Osteoblast (primary cell): ENCODE results near the gene KAZN. TPM values are rescaled to one million over a fixed set of nuclear protein-coding genes. Genes with fewer than 3 reads are reported as not detected.

ENCODE experiments used
- DNase-seq: peaks from one replicate; pipeline ENCODE4 v3.0.0; 2011; ENCODE audit warnings: low spot score, mixed read lengths; ENCODE audit not compliant: insufficient read length; ENCODE audit errors: missing footprints
- H2AFZ ChIP-seq: 2 replicates; pipeline ENCODE4 v1.6.0; 2011; ENCODE audit warnings: mild to moderate bottlenecking, low read length
- H3K27ac ChIP-seq: 2 replicates; pipeline ENCODE4 v1.5.1; 2011; ENCODE audit warnings: mild to moderate bottlenecking, low read depth, low read length, moderate library complexity
- H3K27me3 ChIP-seq: 2 replicates; pipeline ENCODE4 v1.6.0; 2012; ENCODE audit warnings: mild to moderate bottlenecking, control low read depth, inconsistent platforms, low read length, moderate library complexity; ENCODE audit not compliant: insufficient read depth
- H3K36me3 ChIP-seq: 2 replicates; pipeline ENCODE4 v1.5.1; 2011; ENCODE audit warnings: mild to moderate bottlenecking, low read length, control low read depth, moderate library complexity; ENCODE audit not compliant: insufficient read depth
- H3K4me1 ChIP-seq: 2 replicates; pipeline ENCODE4 v1.5.1; 2011; ENCODE audit warnings: mild to moderate bottlenecking, low read length, control low read depth, moderate library complexity; ENCODE audit not compliant: insufficient read depth
- H3K4me2 ChIP-seq: 2 replicates; pipeline ENCODE4 v1.6.0; 2011; ENCODE audit warnings: mild to moderate bottlenecking, low read length; ENCODE audit not compliant: insufficient read depth
- H3K4me3 ChIP-seq: fragments of 200-600 bp; sonication (generic); 3 replicates; pipeline ENCODE4 v1.5.1; 2012; ENCODE audit warnings: mild to moderate bottlenecking, low read length, inconsistent platforms; ENCODE audit not compliant: insufficient read depth
- H3K79me2 ChIP-seq: 2 replicates; pipeline ENCODE4 v1.6.0; 2012; ENCODE audit warnings: mild to moderate bottlenecking, low read length, control low read depth, inconsistent platforms; ENCODE audit not compliant: insufficient read depth
- H3K9me3 ChIP-seq: 2 replicates; pipeline ENCODE4 v1.5.1; 2011; ENCODE audit warnings: low read depth, low read length, control low read depth
- H4K20me1 ChIP-seq: 2 replicates; pipeline ENCODE4 v1.6.0; 2012; ENCODE audit warnings: mild to moderate bottlenecking, low read length, control low read depth; ENCODE audit not compliant: insufficient read depth
- total RNA-seq: library from RNA; depleted of rRNA; stranded (reverse); fragments of >200 nt; gene quantifications from 2 replicates; pipeline ENCODE4 v1.2.3, GENCODE V29; 2012
- TF ChIP-seq, protein P1 (sequence below): IDR thresholded peaks from 2 replicates; pipeline ENCODE4 v1.5.1; 2011; ENCODE audit warnings: mild to moderate bottlenecking, low read depth, low read length, moderate library complexity; ENCODE audit errors: extremely low read depth

Gene KAZN
- total RNA-seq, 1 donor, result 9.0 TPM

DNA sequence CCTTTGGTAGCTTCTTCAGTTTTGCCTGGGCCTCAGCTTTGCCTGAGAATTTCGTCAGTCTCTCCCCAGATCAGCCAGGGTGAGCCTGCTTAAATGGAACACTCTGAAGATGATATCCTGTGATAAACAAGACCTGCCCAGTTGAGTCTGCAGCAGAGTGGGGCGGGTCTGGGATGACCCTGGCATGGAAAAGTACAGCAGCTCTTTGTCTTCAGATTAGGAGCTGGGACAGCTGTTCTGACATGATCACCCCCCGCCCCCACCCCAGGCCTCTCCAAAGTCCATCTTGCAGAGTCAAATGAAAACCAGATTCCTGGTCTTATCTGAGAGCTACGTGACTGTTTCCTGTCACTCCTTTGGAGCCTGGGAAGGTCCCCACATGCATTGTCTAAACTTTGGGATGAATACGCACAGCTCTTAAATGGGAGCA lies 552.9 kb downstream of the KAZN start:
- Histone ChIP-seq H3K4me1 (peaks cover 13% of the 10 kb centered on the region), H3K27ac (no peak overlapping the region), H3K36me3 (no peaks in the 10 kb centered on the region), H3K27me3 (peaks cover 16% of the 10 kb centered on the region), H3K9me3 (no peaks in the 10 kb centered on the region), H4K20me1 (no peaks in the 10 kb centered on the region), H3K4me2 (no peak overlapping the region), H3K79me2 (no peaks in the 10 kb centered on the region), H3K4me3 (no peak overlapping the region), H2AFZ (no peak overlapping the region)
- TF ChIP-seq, protein P1, sequence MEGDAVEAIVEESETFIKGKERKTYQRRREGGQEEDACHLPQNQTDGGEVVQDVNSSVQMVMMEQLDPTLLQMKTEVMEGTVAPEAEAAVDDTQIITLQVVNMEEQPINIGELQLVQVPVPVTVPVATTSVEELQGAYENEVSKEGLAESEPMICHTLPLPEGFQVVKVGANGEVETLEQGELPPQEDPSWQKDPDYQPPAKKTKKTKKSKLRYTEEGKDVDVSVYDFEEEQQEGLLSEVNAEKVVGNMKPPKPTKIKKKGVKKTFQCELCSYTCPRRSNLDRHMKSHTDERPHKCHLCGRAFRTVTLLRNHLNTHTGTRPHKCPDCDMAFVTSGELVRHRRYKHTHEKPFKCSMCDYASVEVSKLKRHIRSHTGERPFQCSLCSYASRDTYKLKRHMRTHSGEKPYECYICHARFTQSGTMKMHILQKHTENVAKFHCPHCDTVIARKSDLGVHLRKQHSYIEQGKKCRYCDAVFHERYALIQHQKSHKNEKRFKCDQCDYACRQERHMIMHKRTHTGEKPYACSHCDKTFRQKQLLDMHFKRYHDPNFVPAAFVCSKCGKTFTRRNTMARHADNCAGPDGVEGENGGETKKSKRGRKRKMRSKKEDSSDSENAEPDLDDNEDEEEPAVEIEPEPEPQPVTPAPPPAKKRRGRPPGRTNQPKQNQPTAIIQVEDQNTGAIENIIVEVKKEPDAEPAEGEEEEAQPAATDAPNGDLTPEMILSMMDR, result no peak
- no peak for DNase-seq

DNA sequence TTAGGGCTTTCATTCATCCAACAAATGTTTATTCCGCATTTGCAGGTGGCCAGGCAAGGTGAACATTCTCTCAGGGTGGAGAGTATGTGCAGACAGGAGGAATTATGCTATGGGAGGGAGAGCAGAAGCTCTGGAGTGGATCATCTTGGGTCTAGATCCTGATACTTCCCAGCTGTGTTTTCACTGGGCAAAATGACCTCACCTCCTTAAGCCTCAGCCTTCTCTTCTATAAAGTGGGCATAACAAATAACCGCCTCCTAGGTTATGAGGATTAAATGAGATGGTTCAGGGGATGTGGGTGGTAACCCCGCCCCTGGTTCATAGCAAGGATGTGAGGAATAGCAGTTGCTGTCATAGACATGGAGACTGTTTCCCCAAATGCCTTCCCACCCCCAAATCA lies 553.4 kb downstream of the KAZN start:
- Histone ChIP-seq H3K4me1 (peaks cover 13% of the 10 kb centered on the region), H3K4me3 (no peak overlapping the region), H3K27me3 (peaks cover 16% of the 10 kb centered on the region), H4K20me1 (no peaks in the 10 kb centered on the region), H3K79me2 (no peaks in the 10 kb centered on the region), H3K36me3 (no peaks in the 10 kb centered on the region), H3K9me3 (no peaks in the 10 kb centered on the region), H2AFZ (no peak overlapping the region), H3K4me2 (no peak overlapping the region), H3K27ac (no peak overlapping the region)
- TF ChIP-seq, protein P1, result no peak
- DNase-seq, result no peak

DNA sequence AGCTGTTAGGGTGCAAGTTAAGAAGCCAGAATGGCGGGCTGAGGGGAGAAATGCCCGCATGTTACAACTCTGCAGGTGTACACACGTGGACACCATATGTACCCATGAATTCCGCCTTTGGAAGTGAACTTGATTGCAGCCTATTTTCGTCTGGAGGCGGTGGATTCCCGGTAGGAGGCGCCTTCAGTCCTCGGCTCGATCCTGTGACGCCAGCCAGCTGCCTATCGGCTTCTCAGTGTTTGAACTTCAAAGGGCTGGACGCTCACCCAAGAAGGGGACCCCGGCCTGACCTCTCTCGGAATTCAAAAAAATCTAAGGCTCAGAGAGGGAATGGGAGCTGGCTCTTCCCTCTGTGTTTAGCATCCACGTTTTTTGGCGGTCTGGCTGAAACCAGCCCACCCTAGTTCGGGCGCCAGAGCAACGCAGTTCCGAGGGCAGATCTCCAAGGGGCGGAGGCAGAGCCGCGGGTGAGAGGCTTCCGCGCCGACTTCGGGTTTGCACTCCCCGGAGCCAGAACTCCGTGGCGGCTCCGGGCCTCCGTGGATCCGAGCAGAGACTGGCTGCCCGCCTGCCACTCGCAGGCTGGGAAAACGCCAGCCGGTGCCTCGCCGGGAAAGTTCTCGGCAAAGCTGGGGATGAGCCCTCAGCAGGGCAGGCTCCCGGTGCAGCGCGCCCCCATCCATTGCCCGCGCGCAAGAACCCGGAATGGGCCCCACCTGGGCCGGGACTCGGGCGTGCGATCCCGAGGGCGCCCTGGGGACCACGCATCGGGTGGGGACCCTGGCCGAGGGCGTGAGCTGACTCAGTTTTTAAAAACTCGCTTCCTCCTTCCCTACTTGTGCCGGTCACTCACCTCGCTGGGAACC lies 554.1 kb downstream of the KAZN start:
- Histone ChIP-seq H3K9me3 (no peaks in the 10 kb centered on the region), H4K20me1 (no peaks in the 10 kb centered on the region), H3K27ac (peak overlapping the region; percentile 23), H3K4me2 (peak overlapping the region; percentile 94), H3K79me2 (no peaks in the 10 kb centered on the region), H2AFZ (peak overlapping the region; percentile 92), H3K36me3 (no peaks in the 10 kb centered on the region), H3K27me3 (peaks cover 16% of the 10 kb centered on the region), H3K4me3 (peak overlapping the region; percentile 74), H3K4me1 (peaks cover 13% of the 10 kb centered on the region)
- TF ChIP-seq, protein P1, result peak; percentile 75
- peak; percentile 96 for DNase-seq

DNA sequence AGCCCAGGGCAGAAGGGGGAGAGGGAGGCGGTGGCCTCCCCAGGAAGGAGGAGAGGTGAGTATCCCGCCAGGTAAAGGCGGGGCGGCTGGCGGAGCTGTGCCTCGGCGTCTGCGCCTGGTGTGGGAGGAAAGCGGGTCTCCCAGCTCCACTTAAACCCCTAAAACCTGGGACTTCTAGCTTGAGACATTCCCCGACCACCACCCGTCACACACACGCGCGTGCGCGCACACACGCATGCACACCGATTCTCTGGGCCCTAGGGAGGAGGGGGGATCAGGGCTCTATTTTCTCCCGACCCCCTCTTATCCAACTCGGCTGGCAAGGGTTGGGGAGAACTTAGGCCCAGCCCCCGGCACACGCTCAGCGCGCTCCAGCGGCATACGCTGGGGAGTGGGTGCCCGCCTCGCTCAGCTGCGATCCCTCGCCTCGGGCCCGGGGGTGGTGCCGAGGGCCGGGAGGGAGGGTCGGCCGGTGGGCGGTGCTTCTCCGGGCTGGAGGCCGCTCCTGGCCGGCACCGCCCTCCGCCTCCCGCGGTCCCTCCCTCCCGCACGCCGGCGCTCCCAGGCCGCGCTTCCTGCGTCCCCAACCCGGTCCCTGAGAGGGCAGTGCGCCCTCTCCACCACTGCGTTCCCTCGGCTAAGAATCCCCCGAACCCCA lies 554.8 kb downstream of the KAZN start, which contains the start of gene TMEM51:
Gene TMEM51 (plus strand): TSS at position 564 of the 658 bp plus-strand sequence. CDS start 61,341 bp downstream, outside the sequence.
- peak; percentile 87 for DNase-seq
- no peaks in the 10 kb centered on the region for H3K9me3 ChIP-seq

More for the DNA sequence above, 554.8 kb downstream of the KAZN start, which contains the start of gene TMEM51:
- Histone ChIP-seq H3K36me3 (no peaks in the 10 kb centered on the region), H2AFZ (peak within 1 kb of the TSS; percentile 92), H3K79me2 (no peaks in the 10 kb centered on the region), H3K4me2 (peak within 1 kb of the TSS; percentile 94), H3K27me3 (peaks cover 16% of the 10 kb centered on the region), H4K20me1 (no peaks in the 10 kb centered on the region), H3K4me1 (peaks cover 16% of the 10 kb centered on the region), H3K4me3 (peak within 1 kb of the TSS; percentile 74), H3K27ac (peak within 1 kb of the TSS; percentile 23)
- TF ChIP-seq, protein P1, result no peak
